ENCODE measurements around the gene TWF1.

DNA sequence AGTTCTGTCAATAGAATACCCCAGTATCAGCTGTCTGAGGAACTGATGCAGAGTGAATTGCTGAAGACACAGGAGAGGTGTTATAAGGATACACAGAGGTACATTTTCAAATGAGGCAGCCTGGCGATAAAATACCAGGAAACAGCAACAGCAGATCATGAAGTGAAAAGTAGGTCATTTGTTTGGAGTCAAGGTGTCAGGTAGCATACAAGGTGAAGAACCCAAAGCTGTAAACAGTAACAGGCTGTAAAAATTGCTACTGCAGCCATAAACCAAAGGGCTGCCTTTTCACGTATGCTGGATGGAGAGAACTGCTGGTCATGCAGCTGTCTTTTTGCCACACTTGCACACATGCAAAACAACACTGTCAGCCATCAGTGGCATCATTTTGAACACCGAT is 9.3 kb upstream of the TWF1 start:
- TF ChIP-seq, protein P1, sequence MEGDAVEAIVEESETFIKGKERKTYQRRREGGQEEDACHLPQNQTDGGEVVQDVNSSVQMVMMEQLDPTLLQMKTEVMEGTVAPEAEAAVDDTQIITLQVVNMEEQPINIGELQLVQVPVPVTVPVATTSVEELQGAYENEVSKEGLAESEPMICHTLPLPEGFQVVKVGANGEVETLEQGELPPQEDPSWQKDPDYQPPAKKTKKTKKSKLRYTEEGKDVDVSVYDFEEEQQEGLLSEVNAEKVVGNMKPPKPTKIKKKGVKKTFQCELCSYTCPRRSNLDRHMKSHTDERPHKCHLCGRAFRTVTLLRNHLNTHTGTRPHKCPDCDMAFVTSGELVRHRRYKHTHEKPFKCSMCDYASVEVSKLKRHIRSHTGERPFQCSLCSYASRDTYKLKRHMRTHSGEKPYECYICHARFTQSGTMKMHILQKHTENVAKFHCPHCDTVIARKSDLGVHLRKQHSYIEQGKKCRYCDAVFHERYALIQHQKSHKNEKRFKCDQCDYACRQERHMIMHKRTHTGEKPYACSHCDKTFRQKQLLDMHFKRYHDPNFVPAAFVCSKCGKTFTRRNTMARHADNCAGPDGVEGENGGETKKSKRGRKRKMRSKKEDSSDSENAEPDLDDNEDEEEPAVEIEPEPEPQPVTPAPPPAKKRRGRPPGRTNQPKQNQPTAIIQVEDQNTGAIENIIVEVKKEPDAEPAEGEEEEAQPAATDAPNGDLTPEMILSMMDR (IDR thresholded peaks at IDR 0.05) = no peak
- TF ChIP-seq POLR2AphosphoS5 (IDR thresholded peaks at IDR 0.05) (no peak), EP300 (IDR thresholded peaks at IDR 0.05) (no peak), POLR2A (IDR thresholded peaks at IDR 0.05) (no peak)
